ENCODE measurements around the gene CCDC183. TPM values are rescaled to one million over a fixed set of nuclear protein-coding genes. Genes with fewer than 3 reads are reported as not detected.

CCDC183 gene
- 1.1 TPM in 1 of 2 replicates, not detected in the other for total RNA-seq

DNA sequence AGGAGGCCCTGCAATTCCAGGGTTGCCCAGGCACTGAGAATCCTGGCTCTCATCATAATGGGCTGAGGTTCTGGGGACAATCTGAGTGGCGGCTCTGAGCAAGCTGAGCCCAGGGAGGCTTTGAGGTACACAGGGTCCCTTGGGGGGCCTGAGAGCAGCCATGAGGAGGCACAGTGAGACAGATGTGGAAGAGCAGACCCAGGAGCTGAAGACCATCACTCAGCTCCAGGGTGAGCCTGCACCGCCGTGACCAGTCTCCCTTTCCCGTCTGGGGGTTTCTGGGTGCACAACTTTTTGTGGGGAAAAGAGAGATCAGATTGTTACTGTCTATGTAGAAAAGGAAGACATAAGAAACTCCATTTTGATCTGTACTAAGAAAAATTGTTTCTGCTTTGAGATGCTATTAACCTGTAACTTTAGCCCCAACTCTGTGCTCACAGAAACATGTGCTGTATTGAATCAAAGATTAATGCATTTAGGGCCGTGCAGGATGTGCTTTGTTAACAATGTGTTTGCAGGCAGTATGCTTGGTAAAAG lies at the start of gene CCDC183:
Gene CCDC183 (plus strand): TSS at position 101 of the 537 bp plus-strand sequence. CDS start 60 bp downstream, at position 161.

DNA sequence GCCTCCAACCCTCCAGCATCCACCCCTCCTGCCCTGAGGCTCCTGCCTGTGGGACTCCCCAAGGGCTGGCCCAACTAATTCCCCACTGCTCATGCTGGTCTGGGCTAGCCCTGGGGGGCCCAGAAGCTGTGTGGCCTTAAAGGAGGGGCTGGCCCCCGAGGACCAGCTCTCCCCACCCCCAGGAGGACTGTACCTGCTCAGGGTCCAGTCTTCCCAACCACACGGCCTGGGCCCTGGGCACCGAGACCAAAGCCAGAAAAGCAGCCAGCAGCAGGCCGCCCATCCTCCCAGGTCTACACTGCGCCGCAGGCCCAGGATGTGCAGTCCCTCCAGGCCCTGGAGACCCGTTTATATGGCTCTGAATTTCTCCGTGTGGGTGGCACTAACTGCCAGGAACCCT lies 47.9 kb upstream of the CCDC183 start, which contains the start of gene LCN6:
Gene LCN6 (minus strand): TSS at position 325 of the 400 bp plus-strand sequence. CDS start 42 bp downstream, at position 283.

GRCh38 chr9:136764301-136764891 lies 31.7 kb upstream of the CCDC183 start, which contains the start of gene LCN15:
TSS of gene LCN15 (minus strand) at chr9:136764518. CDS start at chr9:136764488, 30 bp downstream.

GRCh38 chr9:136790640-136791515 lies 5.3 kb upstream of the CCDC183 start, which contains the start of gene TMEM141:
TSS of gene TMEM141 (plus strand) at chr9:136791344. CDS start at chr9:136791371, 27 bp downstream.

DNA sequence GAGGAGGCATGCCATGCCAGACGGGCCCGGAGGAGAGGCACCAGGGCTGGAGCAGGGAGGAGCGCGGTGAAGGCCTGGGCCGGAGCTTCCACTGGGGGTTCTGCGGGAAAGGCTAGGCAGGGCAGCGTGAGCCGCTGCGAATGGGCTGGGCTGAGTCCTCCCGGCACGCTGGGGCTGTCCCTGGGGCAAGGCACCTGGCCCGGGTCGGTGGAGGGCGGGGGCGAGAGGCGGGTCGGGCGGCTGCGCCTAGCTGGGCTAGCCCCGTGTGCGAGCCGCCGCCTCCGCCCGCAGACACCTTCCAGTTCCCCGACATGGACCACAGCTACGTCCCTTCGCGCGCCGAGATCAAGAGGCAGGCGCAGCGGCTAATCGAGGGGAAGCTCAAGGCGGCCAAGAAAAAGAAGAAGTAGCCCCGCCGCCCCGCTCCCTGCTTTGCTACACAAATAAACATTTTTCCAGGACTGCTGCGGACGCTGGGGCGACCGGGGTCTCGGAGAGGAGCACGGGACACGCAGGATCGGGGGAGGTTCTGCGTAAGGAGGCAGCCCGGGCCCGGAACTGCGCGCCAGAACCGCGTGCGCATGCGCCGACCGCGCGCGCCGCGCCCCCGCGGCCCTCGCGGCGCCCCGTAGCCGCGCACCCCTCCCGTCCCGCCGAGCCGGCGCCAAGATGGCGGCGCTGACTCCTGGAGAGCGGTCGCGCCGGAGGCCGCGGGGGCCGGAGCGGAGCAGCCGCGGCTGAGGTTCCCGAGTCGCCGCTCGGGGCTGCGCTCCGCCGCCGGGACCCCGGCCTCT lies 11.3 kb downstream of the CCDC183 start, which contains the start of gene RABL6:
Gene RABL6 (plus strand): TSS at position 668 of the 794 bp plus-strand sequence. CDS start 249 bp downstream, outside the sequence.

GRCh38 chr9:136842380-136842948 lies 46.3 kb downstream of the CCDC183 start, which contains the start of gene AJM1:
TSS of gene AJM1 (plus strand) at chr9:136842478. CDS start at chr9:136844415, 1,937 bp downstream.

GRCh38 chr9:136849038-136849959 lies 53.2 kb downstream of the CCDC183 start, which contains the start of gene PHPT1:
TSS of gene PHPT1 (plus strand) at chr9:136849409. CDS start at chr9:136849431, 22 bp downstream.

GRCh38 chr9:136851941-136852663 lies 56.0 kb downstream of the CCDC183 start, which contains the start of gene MAMDC4:
TSS of gene MAMDC4 (plus strand) at chr9:136852346. CDS start at chr9:136852417, 71 bp downstream.

Other genes starting within 250 kb of the CCDC183 start
- 26.7 and 30.1 TPM in 2 replicates for gene EGFL7, start 133.4 kb upstream of the CCDC183 start, total RNA-seq
- gene AGPAT2, start 108.9 kb upstream of the CCDC183 start, total RNA-seq, result 45.6 and 50.7 TPM in 2 replicates
- 3.2 and 29.0 TPM in 2 replicates for gene DIPK1B, start 83.8 kb upstream of the CCDC183 start, total RNA-seq
- gene LCN10, start 53.4 kb upstream of the CCDC183 start, total RNA-seq, result not detected in 2 replicates
- not detected in 2 replicates for gene LCN6, start 47.8 kb upstream of the CCDC183 start, total RNA-seq
- not detected in 2 replicates for gene LCN8, start 38.1 kb upstream of the CCDC183 start, total RNA-seq
- not detected in 2 replicates for gene LCN15, start 31.8 kb upstream of the CCDC183 start, total RNA-seq
- 57.3 and 94.1 TPM in 2 replicates for gene TMEM141, start 5.0 kb upstream of the CCDC183 start, total RNA-seq
- gene RABL6, start 11.6 kb downstream of the CCDC183 start, total RNA-seq, result 57.3 and 90.6 TPM in 2 replicates
- gene AJM1, start 46.1 kb downstream of the CCDC183 start, total RNA-seq, result 0.52 and 0.88 TPM in 2 replicates
- gene PHPT1, start 53.1 kb downstream of the CCDC183 start, total RNA-seq, result 101 and 129 TPM in 2 replicates
- gene MAMDC4, start 56.0 kb downstream of the CCDC183 start, total RNA-seq, result 0.91 and 2.2 TPM in 2 replicates
- 305 and 403 TPM in 2 replicates for gene EDF1, start 70.0 kb downstream of the CCDC183 start, total RNA-seq
- gene TRAF2, start 90.2 kb downstream of the CCDC183 start, total RNA-seq, result 8.5 and 11.9 TPM in 2 replicates
- 127 and 134 TPM in 2 replicates for gene FBXW5, start 148.4 kb downstream of the CCDC183 start, total RNA-seq
- not detected in 2 replicates for gene C8G, start 148.9 kb downstream of the CCDC183 start, total RNA-seq
- gene LCN12, start 155.9 kb downstream of the CCDC183 start, total RNA-seq, result not detected in 2 replicates
- gene PTGDS, start 181.2 kb downstream of the CCDC183 start, total RNA-seq, result 0.39 and 78.2 TPM in 2 replicates
- gene LCNL1, start 186.7 kb downstream of the CCDC183 start, total RNA-seq, result 1.9 TPM in 1 of 2 replicates, not detected in the other
- 19.1 and 33.0 TPM in 2 replicates for gene PAXX, start 196.1 kb downstream of the CCDC183 start, total RNA-seq
- 3.1 and 6.2 TPM in 2 replicates for gene CLIC3, start 200.2 kb downstream of the CCDC183 start, total RNA-seq
- gene ABCA2, start 231.9 kb downstream of the CCDC183 start, total RNA-seq, result 14.9 and 15.8 TPM in 2 replicates
- gene FUT7, start 235.8 kb downstream of the CCDC183 start, total RNA-seq, result not detected in 2 replicates
- 25.2 and 54.9 TPM in 2 replicates for gene NPDC1, start 249.8 kb downstream of the CCDC183 start, total RNA-seq

All from epithelial cell of alveolus of lung (primary cell).